Amniotic stem cell (primary cell): Measurements from ENCODE around the gene UBXN11.
"Not testable (repeated sequence)": the region's sequence is repeated elsewhere in the genome, so short reads cannot be mapped to it uniquely, and the experiment has no call there.

ENCODE experiments used
- DNase-seq: peaks from one replicate; lab custom pipeline; 2025; lab: John Stamatoyannopoulos, UW

Gene UBXN11

DNA sequence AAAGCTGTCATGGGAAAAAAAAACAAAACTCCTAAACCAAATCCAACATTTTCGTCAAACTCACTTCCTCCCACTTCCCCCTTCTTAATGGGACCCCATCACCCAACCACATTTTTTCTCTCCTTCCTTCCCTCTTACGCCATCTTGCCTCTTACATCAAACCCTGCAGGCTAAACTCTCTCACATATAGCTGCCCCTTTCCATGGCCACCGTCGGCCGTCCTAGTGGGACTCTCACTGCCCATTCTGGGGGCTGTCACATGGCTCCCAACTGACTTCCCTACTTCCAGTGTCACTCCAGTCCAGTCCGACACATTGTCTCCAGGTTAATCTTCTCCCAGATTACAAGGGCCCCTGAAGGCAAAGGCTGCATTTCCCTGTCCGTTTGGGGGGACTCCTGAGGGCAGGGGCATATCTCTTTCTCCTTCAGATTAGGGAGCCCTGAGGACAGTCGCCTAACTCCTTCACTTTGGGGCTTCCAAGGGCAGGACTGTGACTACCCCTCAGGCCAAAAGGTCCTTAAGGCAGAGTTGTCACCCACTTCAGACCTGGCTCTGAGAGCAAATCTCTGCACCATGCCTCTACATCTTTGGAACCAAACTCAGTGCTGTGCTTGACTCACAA, 658 bp downstream of the UBXN11 start:
- no peak for DNase-seq

DNA sequence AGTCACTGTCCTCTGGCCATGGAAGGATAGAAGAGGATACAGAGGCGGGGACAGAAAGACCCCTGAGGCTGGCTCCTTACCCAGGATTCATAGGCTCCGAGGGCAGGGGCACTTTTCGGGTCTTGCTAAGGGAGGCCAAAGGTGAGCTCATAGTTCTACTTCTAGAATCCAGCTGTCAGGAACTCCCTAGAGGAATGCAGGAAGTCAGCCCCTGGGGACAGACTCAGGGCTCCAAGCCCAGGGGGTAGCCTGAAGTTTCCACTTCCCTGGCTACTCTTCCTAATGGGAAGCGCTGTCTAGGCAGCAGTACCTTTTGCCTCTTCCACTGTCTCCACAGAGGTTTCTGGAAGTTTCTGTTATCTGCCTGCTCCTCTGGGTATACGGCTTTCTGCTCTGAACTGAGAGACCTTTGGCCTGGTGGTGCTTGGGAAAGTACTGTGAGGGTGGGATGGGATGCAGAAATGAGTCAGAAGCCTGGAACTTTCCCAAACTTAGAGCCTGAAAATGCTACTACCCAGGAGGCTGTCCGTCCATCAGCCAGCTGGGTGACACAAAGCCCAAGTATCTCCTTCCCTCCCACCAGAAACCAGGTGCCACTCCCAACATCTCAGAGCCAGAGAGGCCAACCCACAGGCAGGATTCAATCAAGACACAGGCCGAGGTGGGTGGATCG, 3.6 kb downstream of the UBXN11 start:
- no peak for DNase-seq

DNA sequence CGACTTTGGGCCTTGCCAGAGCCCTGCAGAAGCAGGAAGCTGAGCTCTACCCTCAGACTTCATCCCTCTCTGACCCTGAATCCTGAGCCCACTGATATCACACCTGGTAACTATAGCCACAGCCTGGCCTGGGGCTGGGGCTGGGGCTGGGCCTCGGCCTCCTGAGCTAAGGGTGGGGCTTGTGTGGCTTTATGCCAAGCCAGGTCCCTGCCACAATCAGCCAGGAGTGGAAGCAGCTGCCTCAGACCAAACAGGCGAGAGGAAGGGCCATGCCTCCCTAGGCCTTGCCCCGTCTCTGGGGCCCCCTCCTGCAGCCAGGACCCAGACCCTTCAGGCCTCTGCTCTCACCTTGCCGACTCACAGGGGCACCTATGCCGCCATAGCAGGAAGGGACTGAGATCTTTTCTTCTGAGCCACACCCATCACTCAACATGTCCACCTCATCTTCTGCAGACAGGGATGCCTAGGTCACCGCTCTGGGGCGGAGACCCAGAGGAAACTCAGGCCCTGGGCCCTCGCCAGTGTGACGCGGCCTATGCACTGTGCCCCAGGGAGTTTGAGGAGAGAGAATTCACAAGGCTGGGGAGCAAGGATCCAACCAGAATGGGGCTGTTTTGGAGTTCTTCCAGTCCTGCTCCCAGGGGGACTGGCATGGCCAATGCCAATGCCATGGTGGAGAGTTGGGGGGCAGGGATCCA, 5.7 kb downstream of the UBXN11 start:
- no peak for DNase-seq

DNA sequence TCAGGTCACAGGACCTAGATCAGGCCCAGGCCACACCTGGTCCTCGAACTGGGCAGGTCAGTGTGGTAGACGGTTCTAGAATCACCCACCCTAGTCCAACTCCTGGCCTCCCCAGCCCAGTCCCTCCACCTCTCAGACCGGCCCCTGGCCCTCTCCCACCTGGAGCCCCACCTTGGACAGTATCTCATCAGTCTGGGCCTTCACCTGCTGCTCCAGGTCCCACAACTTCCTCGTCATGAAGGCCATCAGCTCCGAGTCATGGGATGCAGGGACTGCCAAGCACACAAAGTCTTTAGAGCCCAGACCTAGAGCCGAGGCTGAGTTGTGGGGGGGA, 8.7 kb downstream of the UBXN11 start:
- no peak for DNase-seq

DNA sequence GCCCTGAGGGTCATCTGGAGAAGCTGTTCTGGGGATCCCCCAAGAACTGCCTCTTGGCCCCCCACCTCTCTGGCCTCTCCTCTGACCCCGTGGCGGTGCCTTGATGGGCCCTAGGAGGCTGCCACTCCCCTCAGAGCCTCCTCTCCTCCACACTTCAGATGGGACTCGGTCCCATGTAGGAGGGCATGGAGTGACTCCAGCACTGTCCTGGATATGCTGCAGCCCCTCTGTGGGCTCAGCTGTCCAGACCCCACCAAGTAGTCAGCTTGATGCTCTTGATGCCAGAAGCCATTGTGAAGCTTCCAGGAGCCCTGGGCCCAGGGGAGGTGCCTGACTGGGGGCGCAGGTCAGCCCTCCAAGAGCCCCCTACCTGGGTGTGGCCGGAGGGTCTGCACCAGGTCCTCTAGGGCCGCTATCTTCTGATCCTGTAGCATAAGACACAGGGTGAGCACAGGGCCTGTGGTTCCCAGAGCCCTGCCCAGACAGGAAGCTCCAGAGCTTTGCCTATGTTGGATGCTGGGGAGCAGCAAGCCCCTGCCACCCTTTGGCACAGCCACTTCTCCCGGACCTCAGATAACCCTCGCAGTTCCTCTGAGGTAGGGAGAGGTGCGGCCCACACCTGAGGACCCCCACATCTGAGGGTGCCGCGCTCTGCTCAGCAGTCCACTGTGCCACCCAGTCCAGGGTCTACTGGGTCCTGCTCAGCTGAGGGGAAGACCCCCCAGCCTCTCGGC, 9.2 kb downstream of the UBXN11 start:
- DNase-seq, result no peak

DNA sequence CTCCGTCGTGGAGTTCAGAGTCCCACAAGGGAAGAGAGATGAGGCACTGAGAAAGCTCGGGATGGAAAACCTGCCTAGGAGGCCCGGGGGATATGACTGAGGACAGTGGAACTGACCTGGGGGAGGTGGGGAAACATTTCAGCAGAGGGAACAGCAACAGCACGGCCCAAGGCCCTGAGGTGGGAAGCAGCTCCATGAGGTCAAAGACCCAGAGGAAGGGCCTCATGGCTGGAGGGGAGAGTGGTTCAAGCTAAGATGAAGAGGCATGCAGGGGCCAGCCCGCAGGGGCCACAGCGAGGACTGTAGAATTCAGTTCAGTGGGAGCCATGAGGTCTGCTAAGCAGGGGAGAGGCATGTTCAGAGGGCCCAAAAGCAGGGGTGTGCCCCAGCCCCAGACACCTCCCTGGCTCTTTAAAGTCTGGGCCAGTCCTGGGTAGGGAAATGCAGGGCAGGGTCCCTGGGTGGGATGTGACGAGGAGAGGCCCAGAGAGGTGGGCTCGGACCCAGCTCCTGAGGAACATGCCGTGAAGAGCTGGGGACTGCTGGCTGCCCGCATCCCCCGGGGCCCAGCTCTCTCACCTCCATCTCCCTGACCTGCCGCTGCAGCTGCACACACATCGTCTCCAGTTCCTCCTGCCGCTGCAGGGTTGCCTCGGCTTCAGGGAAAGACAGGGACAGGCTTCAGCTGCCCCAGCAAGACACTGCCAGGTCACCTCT, 9.9 kb downstream of the UBXN11 start:
- DNase-seq, result no peak

DNA sequence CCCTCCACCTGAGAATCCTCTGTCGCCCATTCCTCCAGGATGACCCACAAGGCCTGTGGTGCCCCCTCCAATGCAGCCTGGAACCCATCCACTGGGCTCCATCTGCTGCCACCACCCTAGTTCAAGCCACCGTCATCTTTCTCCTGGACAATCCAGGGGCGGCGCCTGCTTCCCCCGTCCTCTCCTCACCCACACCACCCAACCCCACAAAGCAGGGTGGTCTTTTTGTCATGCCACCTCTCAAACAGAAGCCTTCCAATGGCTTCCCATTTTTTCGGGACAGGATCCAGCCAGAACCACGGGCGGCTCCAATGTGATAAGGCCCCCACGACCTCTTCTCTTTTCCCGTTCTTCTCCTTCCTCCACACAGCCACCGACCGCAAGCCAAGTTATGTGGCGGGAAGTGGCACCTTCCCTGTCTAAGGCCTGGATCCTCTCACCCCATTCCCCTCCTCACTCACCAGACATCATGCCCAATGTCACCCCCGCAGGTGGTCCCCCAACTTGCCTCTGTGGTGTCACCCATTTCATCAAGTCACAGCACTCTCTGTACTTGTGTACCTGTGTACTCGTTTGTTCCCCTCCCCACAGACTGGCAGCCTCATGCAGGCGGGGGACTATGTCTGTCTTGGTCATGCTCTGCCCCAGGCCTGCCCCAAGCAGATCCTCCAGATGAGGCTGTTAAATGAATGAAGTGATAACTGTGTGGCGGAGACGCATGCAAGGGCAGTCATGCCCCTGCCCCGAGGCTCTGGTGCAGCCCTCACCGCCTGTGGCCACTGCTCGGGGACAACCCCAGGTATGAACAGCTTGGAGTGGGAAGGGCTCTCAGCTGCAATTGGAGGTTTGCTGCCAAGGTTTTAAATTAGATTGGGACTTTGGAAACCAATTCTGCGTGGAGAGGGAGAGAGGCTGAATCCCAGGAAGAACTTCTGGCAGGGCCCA, 11.0 kb downstream of the UBXN11 start:
- no peak for DNase-seq

DNA sequence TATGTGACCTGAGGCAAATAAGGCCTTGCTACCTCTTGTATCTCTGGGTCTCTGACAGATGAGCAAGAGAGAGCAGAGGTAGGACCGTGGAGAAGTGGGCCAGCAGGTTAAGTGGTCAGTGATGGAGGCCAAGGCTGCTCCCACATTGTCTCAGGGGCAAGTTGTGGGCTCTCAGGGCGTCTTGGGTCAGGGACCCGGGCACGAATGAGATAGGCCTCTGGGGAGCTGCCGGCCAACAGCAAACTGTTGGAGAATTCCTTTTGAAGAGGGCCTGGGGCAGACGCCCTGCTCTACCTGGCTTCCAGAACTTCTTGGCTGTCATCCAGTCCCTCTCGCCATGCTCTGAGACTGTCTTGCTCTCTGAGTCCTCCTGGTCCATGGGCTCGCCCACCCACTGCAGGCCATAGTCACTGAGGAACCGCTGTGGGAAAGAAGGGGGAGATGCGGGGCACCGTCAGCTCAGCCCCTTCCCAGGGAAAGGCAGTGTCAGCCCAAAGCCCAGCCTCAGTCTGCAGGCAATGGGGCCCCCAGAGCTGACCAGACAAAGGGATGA, 12.4 kb downstream of the UBXN11 start:
- DNase-seq, result no peak

DNA sequence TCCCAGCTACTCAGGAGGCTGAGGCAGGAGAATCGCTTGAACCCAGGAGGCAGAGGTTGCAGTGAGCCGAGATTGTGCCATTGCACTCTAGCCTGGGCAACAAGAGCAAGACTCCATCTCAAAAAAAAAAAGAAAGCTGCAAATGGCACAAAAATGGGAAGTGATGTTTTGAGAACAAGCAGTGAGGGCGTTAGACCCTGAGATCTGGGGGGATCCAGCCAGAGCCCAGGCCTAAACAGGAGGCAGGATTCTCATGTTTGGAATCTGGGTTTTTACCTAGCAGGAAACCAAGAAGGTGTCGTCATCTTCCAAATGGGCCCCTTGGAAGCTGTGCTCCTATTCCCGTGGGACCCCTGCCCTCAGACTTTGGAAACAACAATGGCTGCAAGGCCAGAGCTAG, 13.7 kb downstream of the UBXN11 start:
- DNase-seq, result not testable (repeated sequence)

DNA sequence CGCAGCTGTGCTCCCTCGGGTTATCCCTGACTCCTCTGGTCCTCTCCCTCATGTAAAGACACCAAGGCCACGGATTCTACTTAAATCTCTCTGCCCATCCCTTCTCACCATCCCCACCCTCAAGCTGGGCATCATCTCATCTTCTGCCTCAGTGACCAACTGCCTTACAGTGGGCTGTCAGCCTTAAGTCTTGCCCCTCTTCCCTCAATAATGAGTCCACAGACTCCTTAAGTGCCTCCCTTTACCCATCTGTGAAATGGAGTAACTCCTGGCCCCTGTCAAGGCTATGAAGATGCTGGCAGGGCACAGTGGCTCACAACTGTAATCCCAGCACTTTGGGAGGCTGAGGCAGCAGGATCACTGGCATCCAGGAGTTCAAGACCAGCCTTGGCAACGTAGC, 14.5 kb downstream of the UBXN11 start:
- no peak for DNase-seq

DNA sequence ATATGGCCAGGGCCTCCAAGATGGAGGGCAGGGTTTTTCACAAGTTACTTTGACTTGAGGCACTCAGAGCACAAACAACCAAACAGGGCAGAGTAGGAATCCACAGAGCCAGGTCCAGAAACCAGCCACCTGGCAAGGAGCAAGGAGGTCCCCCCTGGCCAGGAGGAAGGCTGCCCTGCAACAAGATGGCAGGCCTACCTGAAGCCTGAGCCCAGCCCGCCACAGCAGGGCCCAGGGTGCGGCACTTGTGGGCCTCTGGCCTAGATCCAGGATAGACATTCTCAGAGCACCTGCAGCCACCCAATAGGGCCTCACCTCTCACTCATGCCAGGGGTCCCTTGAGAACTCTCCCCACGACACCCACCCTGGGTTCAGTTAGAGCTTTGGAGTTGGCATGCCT, 15.0 kb downstream of the UBXN11 start:
- DNase-seq, result no peak

DNA sequence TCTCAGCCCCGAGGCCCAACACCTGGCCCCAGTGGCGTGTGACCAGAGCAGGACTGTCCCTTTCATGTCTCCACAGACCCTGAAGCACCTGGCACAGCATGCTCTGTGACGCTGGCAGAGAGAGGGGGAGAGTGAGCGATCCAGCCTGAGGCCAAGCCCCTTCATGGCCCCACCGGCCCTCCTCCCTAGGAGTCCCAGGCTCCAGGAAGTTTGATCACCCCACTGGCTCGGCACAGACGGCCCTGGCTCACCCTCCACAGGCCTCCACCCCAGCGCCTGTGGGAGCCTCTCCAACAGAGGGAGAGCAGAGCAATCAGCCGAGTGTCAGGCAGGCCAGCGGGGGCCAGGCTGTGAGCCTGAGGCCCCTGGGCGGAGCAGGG, 15.6 kb downstream of the UBXN11 start:
- DNase-seq, result no peak

DNA sequence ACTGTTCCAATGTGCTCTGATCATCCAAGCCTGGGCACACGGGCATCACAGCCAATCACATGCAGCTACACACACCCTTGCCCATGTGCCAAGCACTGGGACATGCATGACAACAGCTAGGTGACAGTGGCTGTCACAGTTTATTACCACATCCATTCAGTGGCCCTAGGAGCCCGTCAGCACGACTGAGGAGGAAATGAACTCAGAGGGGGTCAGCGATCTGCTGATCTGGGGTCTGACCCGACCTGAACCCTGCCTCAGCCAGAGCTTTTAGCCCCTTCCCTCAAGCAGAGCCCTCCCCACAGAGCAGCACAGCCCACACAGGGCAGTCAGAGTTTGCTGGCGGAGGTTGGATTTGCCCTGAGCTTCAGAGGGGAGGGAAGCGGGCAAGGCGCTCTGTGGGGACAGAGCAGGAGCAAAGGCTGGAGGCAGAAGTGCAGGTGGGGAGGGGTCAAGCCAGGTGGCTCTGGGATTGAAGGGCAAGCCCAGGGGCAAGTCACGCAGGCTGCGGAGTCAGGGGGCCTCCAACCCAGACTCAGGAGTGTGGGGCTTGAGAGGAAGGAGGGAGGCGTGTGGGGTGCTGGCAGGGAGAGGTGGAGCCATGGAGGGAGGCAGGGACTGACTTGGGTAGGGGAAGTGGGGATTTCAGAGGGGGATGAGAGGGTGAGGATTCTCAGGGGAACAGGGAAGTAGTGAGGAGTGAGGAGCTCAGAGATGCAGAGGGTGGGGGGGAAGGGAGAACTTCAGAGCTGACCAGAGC, 16.1 kb downstream of the UBXN11 start:
- DNase-seq, result no peak

DNA sequence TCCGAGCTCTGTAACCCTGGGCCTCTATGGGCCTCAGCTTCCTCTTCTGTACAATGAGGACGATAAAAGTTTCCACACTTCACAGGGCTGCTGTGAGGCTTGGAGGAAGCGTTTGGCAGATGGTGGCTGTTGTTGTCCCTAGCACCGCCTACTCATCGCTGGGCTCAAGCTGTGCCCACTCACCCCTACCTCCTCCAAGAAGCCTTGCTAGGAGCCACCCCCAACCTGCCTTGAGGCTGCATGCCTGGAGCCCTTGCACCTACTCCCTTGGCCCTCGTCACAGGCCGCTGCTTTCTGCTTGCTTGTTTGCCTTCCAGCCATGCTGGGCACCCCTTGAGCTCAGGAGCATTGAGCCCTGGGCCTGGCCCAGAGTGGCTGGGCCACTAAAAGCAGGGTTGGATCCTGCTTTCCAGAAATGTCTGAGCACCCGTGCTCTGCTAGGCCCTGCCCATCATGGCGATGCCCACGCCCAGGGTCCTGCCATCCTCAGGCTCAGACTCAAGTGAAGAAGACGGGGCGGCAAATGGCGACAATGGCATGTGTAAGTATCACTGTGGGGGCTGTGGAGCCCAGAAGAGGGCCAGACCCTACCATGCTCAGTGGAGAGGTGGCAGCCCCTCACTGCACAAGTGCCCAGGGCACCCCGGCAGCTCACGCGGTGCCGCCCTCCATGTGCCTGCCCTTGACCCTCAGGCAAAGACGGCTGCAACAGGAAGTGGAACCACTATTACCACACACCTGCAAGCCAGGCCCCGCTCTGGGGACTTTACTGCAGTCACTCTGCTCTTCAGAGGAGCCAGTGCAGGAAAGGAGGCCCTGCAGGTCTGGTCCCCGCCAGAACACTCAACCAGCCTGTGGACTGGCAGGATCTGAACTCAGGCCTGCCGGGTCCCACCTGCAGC, 17.0 kb downstream of the UBXN11 start:
- DNase-seq, result no peak

DNA sequence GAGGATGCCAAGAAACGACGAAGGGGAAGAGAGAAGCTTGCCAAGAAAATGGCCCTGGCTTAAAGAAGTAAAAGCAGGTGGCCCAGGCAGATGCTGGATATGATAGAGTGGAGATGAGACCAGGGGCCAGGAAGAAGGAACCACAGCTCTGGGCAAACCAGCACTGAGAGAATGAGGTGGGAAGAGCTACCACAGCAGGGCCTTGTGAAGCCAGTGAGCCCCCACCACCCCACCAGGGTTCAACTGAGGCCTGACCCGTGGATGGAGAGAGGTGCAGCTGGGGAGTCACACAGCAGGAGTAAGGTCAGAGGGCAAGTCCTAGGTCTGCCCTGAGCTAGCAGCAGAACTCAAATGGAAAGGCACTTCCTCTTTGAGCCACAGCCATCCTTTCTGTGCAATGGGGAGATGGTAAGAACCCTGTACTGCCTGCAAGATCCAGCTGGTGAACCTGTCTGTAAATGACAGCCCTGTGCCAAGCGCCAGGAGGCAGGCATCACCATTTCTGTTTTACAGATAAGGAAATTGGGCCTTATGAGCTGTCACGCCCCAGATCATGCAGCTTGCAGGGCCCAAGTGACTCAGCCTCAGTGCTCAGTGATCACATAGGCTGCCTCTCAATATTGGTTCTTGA, 18.0 kb downstream of the UBXN11 start:
- DNase-seq, result no peak

DNA sequence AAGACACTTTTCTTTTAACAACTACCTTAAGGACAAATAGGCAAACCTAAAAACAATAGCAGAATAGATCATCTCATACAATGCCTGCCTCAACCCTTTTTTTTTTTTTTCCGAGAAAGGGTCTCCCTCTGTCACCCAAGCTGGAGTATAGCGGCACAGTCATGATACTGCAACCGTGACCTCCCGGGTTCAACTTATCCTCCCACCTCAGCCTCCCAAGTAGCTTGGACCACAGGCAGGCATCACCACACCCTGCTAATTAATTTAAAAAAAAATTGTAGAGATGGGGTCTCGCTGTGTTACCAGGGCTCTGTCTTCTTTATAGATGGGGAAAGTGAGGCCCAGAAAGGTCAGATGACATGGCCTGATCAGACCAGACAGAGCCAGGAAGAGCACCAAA, 18.6 kb downstream of the UBXN11 start:
- DNase-seq, result no peak

DNA sequence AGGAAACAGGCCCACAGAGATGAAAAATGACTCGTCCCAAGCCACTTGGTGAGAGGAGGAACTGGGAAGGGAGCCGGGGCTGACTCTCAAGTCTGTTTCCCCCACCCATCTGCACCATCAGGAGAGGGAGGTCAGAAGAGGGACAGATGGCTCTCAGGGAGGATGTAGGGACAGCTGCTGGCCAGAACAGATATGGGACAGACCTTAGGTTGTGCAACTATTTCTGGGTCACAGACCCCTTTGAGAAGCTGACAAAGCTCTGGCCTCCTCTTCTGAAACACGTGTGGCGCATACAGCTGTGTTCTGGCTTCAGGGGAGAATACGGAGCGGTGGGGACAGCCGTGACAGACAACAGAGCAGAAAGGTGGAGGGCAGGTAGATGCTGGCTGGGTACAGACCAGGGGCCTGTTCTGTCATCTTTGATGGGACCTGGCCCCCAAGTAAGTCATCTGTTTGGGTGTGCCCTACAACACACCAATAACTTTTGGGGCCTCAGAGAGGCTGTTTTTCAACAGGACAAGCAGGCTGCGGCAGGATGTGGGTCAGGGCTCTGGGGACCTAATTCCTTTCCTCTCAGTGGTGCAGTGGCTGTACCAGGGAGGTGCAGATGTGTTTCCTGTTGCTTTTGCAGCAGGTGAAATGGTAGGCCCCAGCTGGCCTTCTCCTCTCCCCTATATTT, 19.3 kb downstream of the UBXN11 start:
- DNase-seq, result no peak

DNA sequence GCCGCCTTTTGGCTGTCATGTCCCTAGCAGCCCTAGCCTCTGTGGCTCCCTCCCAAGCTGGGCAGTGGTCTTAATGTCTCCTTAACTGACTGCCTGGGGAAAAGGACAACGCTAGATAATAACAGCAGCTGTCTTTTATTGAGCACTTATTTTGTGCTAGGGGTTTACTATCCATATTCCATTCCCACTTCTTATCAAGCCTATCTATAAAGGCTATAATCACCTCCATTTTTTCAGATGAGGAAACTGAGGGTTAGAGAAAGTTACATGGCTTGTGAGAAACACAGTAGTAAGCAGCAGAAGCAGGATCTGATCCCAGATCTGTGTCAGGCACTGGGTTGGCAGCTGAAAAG, 20.4 kb downstream of the UBXN11 start:
- DNase-seq, result no peak
